ENCODE results near the gene FNDC10. TPM values are rescaled to one million over a fixed set of nuclear protein-coding genes. Genes with fewer than 3 reads are reported as not detected.
A peak's percentile ranks its signal among the peaks of the same experiment; 100 is the strongest.

Gene FNDC10
- polyA plus RNA-seq, 4 donors: 0.54 to 2.9 (median 1.5) TPM

GRCh38 chr1:1574721-1575537, 25.0 kb downstream of the FNDC10 start, which contains the start of gene SSU72:
Gene SSU72 (minus strand): TSS chr1:1574863. CDS start chr1:1574557, 306 bp downstream.
- H3K9me3 ChIP-seq (ENCODE audit: control insufficient read depth in 2 of 2, insufficient read depth in 1 of 2, low read depth in 1 of 2, low read length in 1 of 2): no peaks in the 10 kb centered on the region
- H3K27me3 ChIP-seq (ENCODE audit: control insufficient read depth in 3 of 3, insufficient read depth in 3 of 3, low read length in 3 of 3): peaks cover 0 to 1% (median 0%) of the 10 kb centered on the region in 3 donors
- DNase-seq (peak; percentile 90 to 98), FAIRE-seq (no peak)
- WGBS, 3 donors: 0% methylated on average over 57 to 87 of the region's 87 CpGs
- H3K4me3 ChIP-seq (ENCODE audit: low read depth in 1 of 3, low read length in 3 of 3): peak within 1 kb of the TSS; percentile 87 to 97 (median 88)
- H3K27ac ChIP-seq (ENCODE audit: low read depth in 1 of 3, low read length in 2 of 3): peak within 1 kb of the TSS; percentile 97 to 99 (median 99)
- H3K4me1 ChIP-seq (ENCODE audit: control insufficient read depth in 3 of 3, insufficient read depth in 2 of 3, low read depth in 1 of 3, low read length in 2 of 3): peaks cover 4 to 26% (median 6%) of the 10 kb centered on the region in 3 donors
- peaks cover 0 to 33% (median 0%) of the 10 kb centered on the region in 3 donors for H3K36me3 ChIP-seq (ENCODE audit: control insufficient read depth in 3 of 3, insufficient read depth in 2 of 3, low read depth in 1 of 3, low read length in 3 of 3)

- DNase-seq (peak; percentile 64 to 73), FAIRE-seq (no peak)
- H3K4me3 ChIP-seq (ENCODE audit: low read depth in 1 of 3, low read length in 3 of 3): peak overlapping the region; percentile 87 to 97 (median 88)
- H3K27me3 ChIP-seq (ENCODE audit: control insufficient read depth in 3 of 3, insufficient read depth in 3 of 3, low read length in 3 of 3): no peaks in the 10 kb centered on the region
- peaks cover 0 to 39% (median 0%) of the 10 kb centered on the region in 3 donors for H3K36me3 ChIP-seq (ENCODE audit: control insufficient read depth in 3 of 3, insufficient read depth in 2 of 3, low read depth in 1 of 3, low read length in 3 of 3)
- no peaks in the 10 kb centered on the region for H3K9me3 ChIP-seq (ENCODE audit: control insufficient read depth in 2 of 2, insufficient read depth in 1 of 2, low read depth in 1 of 2, low read length in 1 of 2)
- 0 to 1% (median 0%) methylated on average over 54 to 96 of the region's 96 CpGs for WGBS, 3 donors
- H3K27ac ChIP-seq (ENCODE audit: low read depth in 1 of 3, low read length in 2 of 3): peak overlapping the region; percentile 97 to 99 (median 99)
- peaks cover 4 to 26% (median 6%) of the 10 kb centered on the region in 3 donors for H3K4me1 ChIP-seq (ENCODE audit: control insufficient read depth in 3 of 3, insufficient read depth in 2 of 3, low read depth in 1 of 3, low read length in 2 of 3)
These were observed 25.9 kb downstream of the FNDC10 start for GRCh38 chr1:1573843-1574720.

GRCh38 chr1:1569341-1569740, 30.6 kb downstream of the FNDC10 start:
- FAIRE-seq (no peak), DNase-seq (no peak)
- Histone ChIP-seq H3K9me3 (ENCODE audit: control insufficient read depth in 2 of 2, insufficient read depth in 1 of 2, low read depth in 1 of 2, low read length in 1 of 2) (no peaks in the 10 kb centered on the region), H3K27me3 (ENCODE audit: control insufficient read depth in 3 of 3, insufficient read depth in 3 of 3, low read length in 3 of 3) (no peaks in the 10 kb centered on the region), H3K4me3 (ENCODE audit: low read depth in 1 of 3, low read length in 3 of 3) (no peak overlapping the region), H3K36me3 (ENCODE audit: control insufficient read depth in 3 of 3, insufficient read depth in 2 of 3, low read depth in 1 of 3, low read length in 3 of 3) (peaks cover 0 to 78% (median 4%) of the 10 kb centered on the region in 3 donors), H3K27ac (ENCODE audit: low read depth in 1 of 3, low read length in 2 of 3) (no peak overlapping the region), H3K4me1 (ENCODE audit: control insufficient read depth in 3 of 3, insufficient read depth in 2 of 3, low read depth in 1 of 3, low read length in 2 of 3) (peaks cover 0 to 5% (median 4%) of the 10 kb centered on the region in 3 donors)
- WGBS, 3 donors: 80 to 86% (median 86%) methylated on average over 7 of the region's 7 CpGs

- H3K27me3 ChIP-seq (ENCODE audit: control insufficient read depth in 3 of 3, insufficient read depth in 3 of 3, low read length in 3 of 3): no peaks in the 10 kb centered on the region
- no peak overlapping the region for H3K27ac ChIP-seq (ENCODE audit: low read depth in 1 of 3, low read length in 2 of 3)
- DNase-seq: no peak
- no peak for FAIRE-seq
- peaks cover 0 to 86% (median 10%) of the 10 kb centered on the region in 3 donors for H3K36me3 ChIP-seq (ENCODE audit: control insufficient read depth in 3 of 3, insufficient read depth in 2 of 3, low read depth in 1 of 3, low read length in 3 of 3)
- no peaks in the 10 kb centered on the region for H3K9me3 ChIP-seq (ENCODE audit: control insufficient read depth in 2 of 2, insufficient read depth in 1 of 2, low read depth in 1 of 2, low read length in 1 of 2)
- no peak overlapping the region for H3K4me3 ChIP-seq (ENCODE audit: low read depth in 1 of 3, low read length in 3 of 3)
- WGBS, 3 donors: 62 to 80% (median 77%) methylated on average over 10 of the region's 10 CpGs
- H3K4me1 ChIP-seq (ENCODE audit: control insufficient read depth in 3 of 3, insufficient read depth in 2 of 3, low read depth in 1 of 3, low read length in 2 of 3): peaks cover 0 to 4% (median 0%) of the 10 kb centered on the region in 3 donors
These were observed 32.0 kb downstream of the FNDC10 start for GRCh38 chr1:1567891-1568291.

GRCh38 chr1:1567152-1567875, 32.6 kb downstream of the FNDC10 start:
- FAIRE-seq: no peak
- no peaks in the 10 kb centered on the region for H3K4me1 ChIP-seq (ENCODE audit: control insufficient read depth in 3 of 3, insufficient read depth in 2 of 3, low read depth in 1 of 3, low read length in 2 of 3)

GRCh38 chr1:1565340-1565739, 34.6 kb downstream of the FNDC10 start:
- Histone ChIP-seq H3K27me3 (ENCODE audit: control insufficient read depth in 3 of 3, insufficient read depth in 3 of 3, low read length in 3 of 3) (no peaks in the 10 kb centered on the region), H3K36me3 (ENCODE audit: control insufficient read depth in 3 of 3, insufficient read depth in 2 of 3, low read depth in 1 of 3, low read length in 3 of 3) (peaks cover 0 to 88% (median 17%) of the 10 kb centered on the region in 3 donors), H3K4me3 (ENCODE audit: low read depth in 1 of 3, low read length in 3 of 3) (no peak overlapping the region), H3K4me1 (ENCODE audit: control insufficient read depth in 3 of 3, insufficient read depth in 2 of 3, low read depth in 1 of 3, low read length in 2 of 3) (no peaks in the 10 kb centered on the region), H3K9me3 (ENCODE audit: control insufficient read depth in 2 of 2, insufficient read depth in 1 of 2, low read depth in 1 of 2, low read length in 1 of 2) (no peaks in the 10 kb centered on the region), H3K27ac (ENCODE audit: low read depth in 1 of 3, low read length in 2 of 3) (no peak overlapping the region)
- FAIRE-seq (no peak), DNase-seq (no peak)
- 93 to 97% (median 93%) methylated on average over 10 of the region's 10 CpGs for WGBS, 3 donors

More at GRCh38 chr1:1567152-1567875, 32.6 kb downstream of the FNDC10 start:
- H3K4me3 ChIP-seq (ENCODE audit: low read depth in 1 of 3, low read length in 3 of 3): no peak overlapping the region
- peaks cover 0 to 88% (median 11%) of the 10 kb centered on the region in 3 donors for H3K36me3 ChIP-seq (ENCODE audit: control insufficient read depth in 3 of 3, insufficient read depth in 2 of 3, low read depth in 1 of 3, low read length in 3 of 3)
- WGBS, 3 donors: 88 to 90% (median 89%) methylated on average over 31 of the region's 31 CpGs
- no peaks in the 10 kb centered on the region for H3K9me3 ChIP-seq (ENCODE audit: control insufficient read depth in 2 of 2, insufficient read depth in 1 of 2, low read depth in 1 of 2, low read length in 1 of 2)
- no peak for DNase-seq
- H3K27ac ChIP-seq (ENCODE audit: low read depth in 1 of 3, low read length in 2 of 3): no peak overlapping the region
- no peaks in the 10 kb centered on the region for H3K27me3 ChIP-seq (ENCODE audit: control insufficient read depth in 3 of 3, insufficient read depth in 3 of 3, low read length in 3 of 3)

GRCh38 chr1:1564268-1564667, 35.7 kb downstream of the FNDC10 start:
- FAIRE-seq: no peak
- H3K27me3 ChIP-seq (ENCODE audit: control insufficient read depth in 3 of 3, insufficient read depth in 3 of 3, low read length in 3 of 3): no peaks in the 10 kb centered on the region
- no peak for DNase-seq
- 88 to 90% (median 89%) methylated on average over 19 of the region's 19 CpGs for WGBS, 3 donors
- H3K9me3 ChIP-seq (ENCODE audit: control insufficient read depth in 2 of 2, insufficient read depth in 1 of 2, low read depth in 1 of 2, low read length in 1 of 2): no peaks in the 10 kb centered on the region
- no peak overlapping the region for H3K4me3 ChIP-seq (ENCODE audit: low read depth in 1 of 3, low read length in 3 of 3)
- no peak overlapping the region for H3K27ac ChIP-seq (ENCODE audit: low read depth in 1 of 3, low read length in 2 of 3)
- H3K36me3 ChIP-seq (ENCODE audit: control insufficient read depth in 3 of 3, insufficient read depth in 2 of 3, low read depth in 1 of 3, low read length in 3 of 3): peaks cover 0 to 90% (median 17%) of the 10 kb centered on the region in 3 donors
- H3K4me1 ChIP-seq (ENCODE audit: control insufficient read depth in 3 of 3, insufficient read depth in 2 of 3, low read depth in 1 of 3, low read length in 2 of 3): no peaks in the 10 kb centered on the region

Data from small intestine (tissue), 7 donors.